Hepatocyte (in vitro differentiated cells): Measurements from ENCODE around the gene HMGN4. TPM values are rescaled to one million over a fixed set of nuclear protein-coding genes. Genes with fewer than 3 reads are reported as not detected.
"Not testable (repeated sequence)": the region's sequence is repeated elsewhere in the genome, so short reads cannot be mapped to it uniquely, and the experiment has no call there.

ENCODE experiments used
- DNase-seq: peaks from one replicate; pipeline ENCODE4 v3.0.0-alpha.2; 2016; ENCODE audit warnings: low spot score
- H2AFZ ChIP-seq: fragments of 200-600 bp; sonication (generic); 2 replicates; pipeline ENCODE4 v1.6.0; 2016; ENCODE audit warnings: antibody characterized with exemption, mild to moderate bottlenecking
- H3K27ac ChIP-seq: fragments of 200-600 bp; sonication (generic); 2 replicates; pipeline ENCODE4 v1.5.1; 2016; ENCODE audit warnings: mild to moderate bottlenecking
- H3K27me3 ChIP-seq: fragments of 200-600 bp; sonication (generic); 2 replicates; pipeline ENCODE4 v1.6.1; 2016
- H3K36me3 ChIP-seq: fragments of 200-600 bp; sonication (generic); replicated peaks from 2 replicates; pipeline ENCODE4 v1.5.1; 2016; ENCODE audit warnings: low read depth; ENCODE audit not compliant: insufficient read depth
- H3K4me1 ChIP-seq: fragments of 200-600 bp; sonication (generic); 2 replicates; pipeline ENCODE4 v1.5.1; 2016; ENCODE audit warnings: mild to moderate bottlenecking, moderate library complexity; ENCODE audit not compliant: insufficient read depth
- H3K4me2 ChIP-seq: fragments of 200-600 bp; sonication (generic); 2 replicates; pipeline ENCODE4 v1.6.0; 2016
- H3K4me3 ChIP-seq: fragments of 200-600 bp; sonication (generic); 2 replicates; pipeline ENCODE4 v1.5.1; 2016; ENCODE audit warnings: mild to moderate bottlenecking
- H3K79me2 ChIP-seq: fragments of 200-600 bp; sonication (generic); 2 replicates; pipeline ENCODE4 v1.6.0; 2017; ENCODE audit warnings: mild to moderate bottlenecking
- H3K9me2 ChIP-seq: fragments of 200-600 bp; sonication (generic); replicated peaks from 2 replicates; pipeline ENCODE4 v1.6.0; 2017; ENCODE audit warnings: mild to moderate bottlenecking; ENCODE audit not compliant: insufficient read depth
- H3K9me3 ChIP-seq: fragments of 200-600 bp; sonication (generic); 2 replicates; pipeline ENCODE4 v1.5.1; 2016; ENCODE audit warnings: low read depth, mild to moderate bottlenecking
- H4K20me1 ChIP-seq: fragments of 200-600 bp; sonication (generic); 2 replicates; pipeline ENCODE4 v1.6.0; 2016; ENCODE audit warnings: mild to moderate bottlenecking; ENCODE audit not compliant: insufficient read depth, poor library complexity, severe bottlenecking
- EZH2 ChIP-seq: fragments of 200-600 bp; sonication (generic); IDR thresholded peaks from 2 replicates; pipeline ENCODE4 v1.6.1; 2016; ENCODE audit warnings: antibody characterized with exemption, mild to moderate bottlenecking, borderline replicate concordance
- EZH2phosphoT487 ChIP-seq: fragments of 200-600 bp; sonication (generic); IDR thresholded peaks from one replicate; pipeline ENCODE4 v1.6.1; 2018; ENCODE audit warnings: antibody characterized with exemption, mild to moderate bottlenecking, low read depth, moderate library complexity; ENCODE audit not compliant: unreplicated experiment, severe bottlenecking
- WGBS: methylation state at CpG from one replicate; pipeline ENCODE4 v1.1.6; 2016; ENCODE audit warnings: low lambda C conversion rate; ENCODE audit errors: missing lambda C conversion rate; 5-methylcytosine and 5-hydroxymethylcytosine counted together
- polyA plus RNA-seq: library from polyadenylated mRNA; unstranded; fragments of >200 nt; fragmentation: Nextera tagmentation; extraction: Ambion mirVana; gene quantifications from 2 replicates; pipeline ENCODE4 v1.2.1, GENCODE V29; 2016
- total RNA-seq: library from RNA; depleted of rRNA; stranded (reverse); fragments of >200 nt; gene quantifications from 2 replicates; pipeline ENCODE4 v1.2.3, GENCODE V29; 2014
- TF ChIP-seq, protein P1 (sequence below): fragments of 200-600 bp; sonication (generic); IDR thresholded peaks from 2 replicates; pipeline ENCODE4 v1.5.1; 2016; ENCODE audit warnings: antibody characterized with exemption, mild to moderate bottlenecking; ENCODE audit not compliant: poor library complexity

Gene HMGN4
- total and polyA plus RNA-seq, 2 experiments from 2014 or later = 41.2 to 53.5 TPM

DNA sequence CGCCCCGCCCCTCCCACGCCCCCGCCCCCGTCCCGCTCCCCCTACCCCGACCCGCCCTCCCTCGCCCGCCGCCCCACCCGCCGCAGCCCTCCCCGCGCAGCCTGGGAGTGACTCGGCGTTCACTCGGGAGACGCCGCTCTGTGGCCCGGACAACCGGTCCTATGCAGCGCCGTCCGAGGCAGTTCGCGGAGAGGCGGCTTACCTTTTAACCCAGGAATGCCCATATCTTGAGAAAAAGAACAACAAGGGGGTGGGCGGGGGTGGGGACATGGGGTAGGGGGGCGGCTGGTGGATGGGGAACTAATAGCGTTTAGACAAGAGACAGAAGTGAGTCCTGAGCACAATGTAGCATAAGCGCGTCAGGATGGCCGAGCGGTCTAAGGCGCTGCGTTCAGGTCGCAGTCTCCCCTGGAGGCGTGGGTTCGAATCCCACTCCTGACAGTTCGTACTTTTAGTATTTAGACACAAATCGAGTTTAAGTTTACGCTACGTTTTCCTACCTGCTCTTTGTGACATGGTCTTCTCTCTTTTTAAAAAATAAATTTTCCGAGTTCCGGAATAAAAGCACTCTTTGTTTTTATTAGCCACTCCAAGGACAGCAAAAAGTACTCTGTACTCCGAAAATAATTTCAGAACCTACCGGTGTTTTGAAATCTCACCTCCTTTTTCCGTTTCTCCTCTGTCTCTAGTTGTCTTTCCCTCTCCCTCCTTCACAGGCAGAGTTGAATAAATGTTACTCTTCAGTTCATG lies 17.1 kb upstream of the HMGN4 start:
- H3K79me2 ChIP-seq = peaks cover 14% of the 10 kb centered on the region
- H3K9me3 ChIP-seq = no peaks in the 10 kb centered on the region
- peaks cover 4% of the 10 kb centered on the region for H3K4me1 ChIP-seq
- H2AFZ ChIP-seq = peak overlapping the region; percentile 93
- peak; percentile 93 for DNase-seq
- H3K27me3 ChIP-seq = no peaks in the 10 kb centered on the region
- no peaks in the 10 kb centered on the region for H3K9me2 ChIP-seq
- WGBS = under 1% methylated on average over 32 of the region's 49 CpGs
- H3K4me3 ChIP-seq = peak overlapping the region; percentile 57
- peak overlapping the region; percentile 99 for H3K27ac ChIP-seq
- H3K36me3 ChIP-seq = no peaks in the 10 kb centered on the region
- H4K20me1 ChIP-seq = no peaks in the 10 kb centered on the region
- TF ChIP-seq EZH2 = no peak
- no peak for TF ChIP-seq EZH2phosphoT487
- TF ChIP-seq, protein P1, sequence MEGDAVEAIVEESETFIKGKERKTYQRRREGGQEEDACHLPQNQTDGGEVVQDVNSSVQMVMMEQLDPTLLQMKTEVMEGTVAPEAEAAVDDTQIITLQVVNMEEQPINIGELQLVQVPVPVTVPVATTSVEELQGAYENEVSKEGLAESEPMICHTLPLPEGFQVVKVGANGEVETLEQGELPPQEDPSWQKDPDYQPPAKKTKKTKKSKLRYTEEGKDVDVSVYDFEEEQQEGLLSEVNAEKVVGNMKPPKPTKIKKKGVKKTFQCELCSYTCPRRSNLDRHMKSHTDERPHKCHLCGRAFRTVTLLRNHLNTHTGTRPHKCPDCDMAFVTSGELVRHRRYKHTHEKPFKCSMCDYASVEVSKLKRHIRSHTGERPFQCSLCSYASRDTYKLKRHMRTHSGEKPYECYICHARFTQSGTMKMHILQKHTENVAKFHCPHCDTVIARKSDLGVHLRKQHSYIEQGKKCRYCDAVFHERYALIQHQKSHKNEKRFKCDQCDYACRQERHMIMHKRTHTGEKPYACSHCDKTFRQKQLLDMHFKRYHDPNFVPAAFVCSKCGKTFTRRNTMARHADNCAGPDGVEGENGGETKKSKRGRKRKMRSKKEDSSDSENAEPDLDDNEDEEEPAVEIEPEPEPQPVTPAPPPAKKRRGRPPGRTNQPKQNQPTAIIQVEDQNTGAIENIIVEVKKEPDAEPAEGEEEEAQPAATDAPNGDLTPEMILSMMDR = no peak
- H3K4me2 ChIP-seq = peak overlapping the region; percentile 83

DNA sequence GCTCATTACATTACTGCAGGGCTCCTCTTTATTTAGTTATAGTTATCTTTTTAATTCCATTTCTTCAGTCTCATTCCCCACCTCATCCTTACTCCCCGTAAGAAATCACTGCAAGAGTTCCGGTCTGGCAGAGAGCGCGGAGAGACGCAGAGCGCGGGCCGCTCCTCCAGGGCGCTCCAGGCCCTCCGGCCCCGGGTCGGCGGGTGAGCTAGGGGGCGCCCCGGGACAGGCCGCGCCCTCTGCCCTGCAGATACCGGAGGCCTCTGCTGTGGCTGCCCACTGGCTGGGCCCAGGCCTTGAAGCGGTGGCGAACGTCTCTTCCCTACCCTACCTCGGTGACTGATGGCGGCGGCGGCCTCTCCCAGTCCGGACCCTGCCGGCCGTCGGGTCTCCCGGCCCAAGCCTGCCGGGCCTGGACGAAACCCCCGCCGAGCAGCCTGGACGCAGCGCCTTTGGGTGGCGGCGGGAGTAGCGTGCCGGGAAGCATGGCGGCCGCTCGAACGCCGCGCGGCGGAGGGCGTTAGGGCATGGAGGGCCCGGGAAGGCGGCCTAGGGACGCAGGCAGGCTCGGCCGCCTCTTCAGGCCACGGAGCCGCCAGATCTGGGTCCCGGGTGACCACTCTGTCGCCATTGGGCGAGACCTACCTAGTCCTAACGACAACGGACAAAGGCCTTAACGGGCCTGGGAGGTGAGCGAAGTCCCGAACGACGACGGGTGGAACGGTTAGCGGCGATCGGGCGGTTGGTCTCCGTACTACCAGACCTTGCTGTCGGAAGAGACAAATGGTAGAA lies 16.4 kb upstream of the HMGN4 start:
- peak; percentile 89 for DNase-seq
- Histone ChIP-seq H2AFZ (peak overlapping the region; percentile 93), H3K4me1 (peaks cover 4% of the 10 kb centered on the region), H3K36me3 (no peaks in the 10 kb centered on the region), H3K27ac (peak overlapping the region; percentile 99), H3K4me3 (peak overlapping the region; percentile 57), H3K9me3 (no peaks in the 10 kb centered on the region), H3K4me2 (peak overlapping the region; percentile 83), H3K79me2 (peaks cover 14% of the 10 kb centered on the region), H3K9me2 (no peaks in the 10 kb centered on the region), H3K27me3 (no peaks in the 10 kb centered on the region), H4K20me1 (no peaks in the 10 kb centered on the region)
- TF ChIP-seq, protein P1 = peak; percentile 37
- TF ChIP-seq EZH2phosphoT487 = no peak
- 11% methylated on average over 57 of the region's 74 CpGs for WGBS

DNA sequence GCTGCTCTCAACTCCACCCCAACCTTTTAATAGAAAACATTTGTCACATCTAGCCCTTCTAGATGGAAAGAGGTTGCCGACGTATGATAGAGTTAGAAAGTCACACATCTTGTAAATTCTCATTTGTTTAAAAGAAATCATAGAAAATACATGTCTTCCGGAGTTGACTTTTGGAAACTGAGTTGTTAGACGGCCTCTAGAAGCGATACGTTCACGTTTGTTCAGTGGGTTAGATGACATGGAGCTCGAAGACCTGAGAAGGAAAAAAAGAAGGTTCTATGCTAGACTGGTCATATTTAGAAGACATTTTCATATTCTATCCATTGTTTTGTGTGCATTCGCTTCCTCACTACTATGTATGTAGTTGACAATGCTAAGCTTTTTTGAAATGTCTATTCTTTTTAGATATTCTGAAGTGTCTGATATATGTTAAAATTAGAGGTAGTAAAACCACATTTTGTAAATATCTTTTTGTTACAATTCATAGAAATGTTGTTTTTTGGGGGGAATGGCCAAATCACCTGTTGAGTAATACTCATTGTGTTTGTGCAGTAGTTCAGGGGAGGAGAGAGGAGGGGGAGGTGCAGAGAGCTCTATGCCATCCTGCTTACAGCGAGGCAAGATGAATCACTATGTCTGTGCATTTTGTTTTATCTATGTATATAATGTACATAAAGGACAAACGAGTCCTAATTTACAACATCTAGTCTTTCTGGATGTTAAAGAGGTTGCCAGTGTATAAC lies 15.5 kb upstream of the HMGN4 start:
- peak; percentile 26 for DNase-seq
- WGBS = 64% methylated on average over 11 of the region's 11 CpGs
- Histone ChIP-seq H3K79me2 (peaks cover 14% of the 10 kb centered on the region), H3K27ac (peak overlapping the region; percentile 99), H3K4me2 (peak overlapping the region; percentile 83), H3K4me3 (peak overlapping the region; percentile 3), H2AFZ (peak overlapping the region; percentile 93)
- not testable (repeated sequence) for H3K4me1 ChIP-seq, H3K9me3 ChIP-seq, H3K36me3 ChIP-seq, H3K27me3 ChIP-seq, H4K20me1 ChIP-seq, H3K9me2 ChIP-seq

DNA sequence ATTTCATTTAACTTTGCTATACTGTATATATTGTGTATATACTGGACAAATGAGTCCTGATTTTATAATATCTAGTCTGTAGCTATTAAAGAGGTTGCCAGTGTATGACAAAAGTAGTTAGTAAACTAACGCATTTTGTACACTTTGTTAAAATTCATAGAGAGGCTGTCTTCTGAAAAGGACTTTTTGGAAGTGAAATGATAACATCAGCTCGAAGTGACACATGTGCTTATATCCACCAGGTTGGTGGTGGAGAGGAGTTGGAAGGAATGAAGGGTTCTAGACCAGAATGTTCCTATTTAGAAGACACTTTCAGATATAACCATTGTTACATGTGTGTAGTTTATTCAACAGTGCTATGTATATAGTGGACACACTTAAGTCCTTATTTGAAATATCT lies 13.9 kb upstream of the HMGN4 start:
- not testable (repeated sequence) for H3K27ac ChIP-seq, H3K9me3 ChIP-seq, H4K20me1 ChIP-seq, H3K27me3 ChIP-seq, H3K4me3 ChIP-seq, DNase-seq, H3K4me2 ChIP-seq, H3K4me1 ChIP-seq, H3K9me2 ChIP-seq, H3K36me3 ChIP-seq, H2AFZ ChIP-seq
- 98% methylated on average over 2 of the region's 2 CpGs for WGBS
- H3K79me2 ChIP-seq = peaks cover 14% of the 10 kb centered on the region
